ENCODE data around the gene LRRIQ3. TPM values are rescaled to one million over a fixed set of nuclear protein-coding genes. Genes with fewer than 3 reads are reported as not detected.

LRRIQ3 gene
- total and polyA plus RNA-seq, 2 of the 4 experiments (the other 2 are of a cell fraction) = 1.2 to 1.8 TPM

DNA sequence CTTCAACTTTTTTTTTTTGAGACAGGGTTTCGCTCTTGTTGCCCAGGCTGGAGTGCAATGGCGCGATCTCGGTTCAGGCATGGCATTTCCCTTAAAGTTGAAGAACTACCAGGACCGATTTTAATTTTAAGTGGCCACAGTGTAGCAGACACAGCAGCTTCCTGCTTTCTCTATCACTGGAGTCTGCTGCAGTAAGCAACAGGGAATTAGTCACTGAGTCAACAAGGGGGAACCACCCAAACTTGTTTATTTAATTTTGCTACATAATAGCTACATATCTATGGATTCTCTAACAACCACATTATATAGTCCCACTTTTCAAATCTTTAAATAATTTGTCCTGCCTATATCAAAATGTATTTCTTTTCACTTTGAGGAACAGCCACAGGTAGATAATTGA, 24.7 kb upstream of the LRRIQ3 start:
- Histone ChIP-seq H3K23ac (ENCODE audit: low read depth, low read length) (peak overlapping the region; percentile 82), H3K9ac (ENCODE audit: low read depth, low read length) (no peak overlapping the region), H2BK5ac (ENCODE audit: low read depth, low read length, poor library complexity, severe bottlenecking) (no peak overlapping the region), H3K18ac (ENCODE audit: low read depth, low read length) (no peak overlapping the region), H3K27me3 (ENCODE audit: control insufficient read depth, insufficient read depth, low read length) (no peaks in the 10 kb centered on the region), H2AK9ac (replicated peaks; ENCODE audit: low read depth, low read length, poor library complexity) (no peak overlapping the region), H3K79me1 (ENCODE audit: low read depth in 1 of 2, low read length in 2 of 2) (no peaks in the 10 kb centered on the region), H3K4me2 (ENCODE audit: low read depth, low read length) (no peak overlapping the region), H4K5ac (ENCODE audit: low read depth, low read length) (no peak overlapping the region), H4K8ac (ENCODE audit: low read depth in 2 of 2, low read length in 2 of 2) (no peak overlapping the region), H4K91ac (ENCODE audit: insufficient read depth, low read depth, low read length) (no peak overlapping the region), H2BK20ac (ENCODE audit: low read depth, low read length) (no peak overlapping the region), H2BK15ac (ENCODE audit: low read depth, low read length) (no peak overlapping the region), H3K9me3 (ENCODE audit: control insufficient read depth, insufficient read depth, low read length) (0 out of 2 replicates have a peak, but pooled peaks cover 3% of the 10 kb centered on the region), H4K20me1 (ENCODE audit: insufficient read depth, low read length) (no peaks in the 10 kb centered on the region), H3K4me1 (ENCODE audit: control insufficient read depth, insufficient read depth, low read length) (no peaks in the 10 kb centered on the region), H3K9me1 (ENCODE audit: insufficient read depth, low read length) (no peaks in the 10 kb centered on the region), H3K56ac (ENCODE audit: extremely low read depth, insufficient read depth, low read length) (no peak overlapping the region), H3K4me3 (ENCODE audit: insufficient read depth, low read depth, low read length) (no peak overlapping the region), H3K4ac (ENCODE audit: low read depth, low read length) (no peak overlapping the region), H3K27ac (ENCODE audit: insufficient read depth, low read length) (no peak overlapping the region), H3K36me3 (ENCODE audit: control insufficient read depth, insufficient read depth, low read length) (no peaks in the 10 kb centered on the region), H2BK120ac (ENCODE audit: low read depth, low read length) (no peak overlapping the region), H3K14ac (replicated peaks; ENCODE audit: low read depth, low read length) (no peak overlapping the region), H2AFZ (replicated peaks; ENCODE audit: low read length, poor library complexity) (peak overlapping the region; percentile 44), H2AK5ac (ENCODE audit: low read depth, low read length) (no peak overlapping the region)
- DNase-seq (peak; percentile 47), ATAC-seq (ENCODE audit: low read depth) (peak; percentile 73)
- no peak for TF ChIP-seq POLR2A (IDR thresholded peaks at IDR 0.05; ENCODE audit: low read depth, low read length)
- TF ChIP-seq MAFK (IDR thresholded peaks at IDR 0.05; ENCODE audit: low read depth, low read length) = peak; percentile 18; the same call in 1 of the 2 replicates
- POLR2A ChIA-PET (ENCODE audit: unreplicated experiment) = no interaction called here
- intact Hi-C loops (cut with micrococcal nuclease) (no loop called here), dilution Hi-C loops (cut with HindIII; ENCODE audit: low sequenced_read_pairs, unreplicated experiment) (no loop called here), in situ Hi-C loops (cut with MboI; ENCODE audit: low sequenced_read_pairs) (no loop called here)
- CTCF ChIA-PET = no interaction called here
- WGBS, 2 experiments (ENCODE audit: extremely low coverage in 2 of 2, insufficient read length in 1 of 2) = 88% methylated on average over 4 of the region's 5 CpGs; no CpG with 5 or more reads in 1 of the 2 experiments
- no TSS peak for BruUV-seq (replicated peaks)
